Trophoblast cell (in vitro differentiated cells and primary cell): Measurements from ENCODE around the gene LPA.

Experiments
- DNase-seq, 2 donors: peaks; one replicate each; pipeline ENCODE4 v3.0.0-alpha.2; 2016
- H2AFZ ChIP-seq: 2 replicates; pipeline ENCODE4 v1.6.1; 2013; ENCODE audit warnings: low read length, moderate library complexity, mild to moderate bottlenecking; ENCODE audit not compliant: insufficient read depth, poor library complexity
- H2AK5ac ChIP-seq: 2 replicates; pipeline ENCODE4 v1.6.1; 2013; ENCODE audit warnings: mild to moderate bottlenecking, low read length
- H2BK120ac ChIP-seq: 2 replicates; pipeline ENCODE4 v1.6.1; 2013; ENCODE audit warnings: low read length, mild to moderate bottlenecking, moderate library complexity; ENCODE audit not compliant: insufficient read depth, poor library complexity
- H2BK12ac ChIP-seq: 2 replicates; pipeline ENCODE4 v1.6.1; 2013; ENCODE audit warnings: mild to moderate bottlenecking, low read length, moderate library complexity
- H2BK5ac ChIP-seq: 2 replicates; pipeline ENCODE4 v1.6.1; 2013; ENCODE audit warnings: low read length, low read depth, moderate library complexity, mild to moderate bottlenecking; ENCODE audit not compliant: poor library complexity
- H3K14ac ChIP-seq: 2 replicates; pipeline ENCODE4 v1.6.1; 2013; ENCODE audit warnings: mild to moderate bottlenecking, low read length
- H3K18ac ChIP-seq: 2 replicates; pipeline ENCODE4 v1.6.1; 2013; ENCODE audit warnings: mild to moderate bottlenecking, low read length
- H3K23ac ChIP-seq: 2 replicates; pipeline ENCODE4 v1.6.1; 2013; ENCODE audit warnings: low read length
- H3K27ac ChIP-seq: 2 replicates; pipeline ENCODE4 v1.5.1; 2013; ENCODE audit warnings: low read depth, mild to moderate bottlenecking, inconsistent platforms, low read length, moderate library complexity
- H3K27me3 ChIP-seq: 2 replicates; pipeline ENCODE4 v1.6.1; 2013; ENCODE audit warnings: inconsistent platforms, mild to moderate bottlenecking, low read length, moderate library complexity; ENCODE audit not compliant: insufficient read depth
- H3K36me3 ChIP-seq, 2 experiments: 1 replicate in 1 of 2; 2 replicates in 1 of 2; pipeline ENCODE4 v1.6.1; 2013; ENCODE audit warnings: low read length in 2 of 2, mild to moderate bottlenecking in 2 of 2, moderate library complexity in 1 of 2; ENCODE audit not compliant: insufficient read depth in 2 of 2, control insufficient read depth in 1 of 2
- H3K4ac ChIP-seq: 2 replicates; pipeline ENCODE4 v1.6.1; 2013; ENCODE audit warnings: low read depth, mild to moderate bottlenecking, low read length, moderate library complexity
- H3K4me1 ChIP-seq, 2 experiments: 1 replicate in 1 of 2; 2 replicates in 1 of 2; pipeline ENCODE4 v1.6.1; 2013; ENCODE audit warnings: low read length in 2 of 2, mild to moderate bottlenecking in 2 of 2, moderate library complexity in 1 of 2; ENCODE audit not compliant: insufficient read depth in 2 of 2, control insufficient read depth in 1 of 2
- H3K4me2 ChIP-seq: 2 replicates; pipeline ENCODE4 v1.6.1; 2013; ENCODE audit warnings: inconsistent platforms, mild to moderate bottlenecking, low read length, moderate library complexity
- H3K4me3 ChIP-seq: 2 replicates; pipeline ENCODE4 v1.5.1; 2013; ENCODE audit warnings: mild to moderate bottlenecking, low read depth, low read length, inconsistent platforms
- H3K79me1 ChIP-seq: one replicate; pipeline ENCODE4 v1.6.1; 2013; ENCODE audit warnings: low read length
- H3K79me2 ChIP-seq: 2 replicates; pipeline ENCODE4 v1.6.1; 2013; ENCODE audit warnings: low read length, mild to moderate bottlenecking; ENCODE audit not compliant: control insufficient read depth, insufficient read depth, poor library complexity
- H3K9ac ChIP-seq: 2 replicates; pipeline ENCODE4 v1.6.1; 2013; ENCODE audit warnings: mild to moderate bottlenecking, low read length
- H3K9me3 ChIP-seq: 2 replicates; pipeline ENCODE4 v1.6.1; 2013; ENCODE audit warnings: low read depth, mild to moderate bottlenecking, control low read depth, inconsistent platforms, low read length; ENCODE audit not compliant: insufficient read depth
- H4K12ac ChIP-seq: 2 replicates; pipeline ENCODE4 v1.6.1; 2013; ENCODE audit warnings: low read depth, mild to moderate bottlenecking, low read length, moderate library complexity
- H4K8ac ChIP-seq: 2 replicates; pipeline ENCODE4 v1.6.1; 2013; ENCODE audit warnings: low read depth, mild to moderate bottlenecking, low read length, moderate library complexity
- H4K91ac ChIP-seq: one replicate; pipeline ENCODE4 v1.6.1; 2013; ENCODE audit warnings: low read depth, mild to moderate bottlenecking, low read length, moderate library complexity
- WGBS: extraction: QIAGEN DNeasy Blood & Tissue Kit; methylation state at CpG from one replicate; pipeline ENCODE4 v1.1.7; 2013; ENCODE audit warnings: missing lambda C conversion rate; ENCODE audit not compliant: insufficient read length, insufficient coverage; ENCODE audit errors: extremely low coverage; 5-methylcytosine and 5-hydroxymethylcytosine counted together

The LPA gene

DNA sequence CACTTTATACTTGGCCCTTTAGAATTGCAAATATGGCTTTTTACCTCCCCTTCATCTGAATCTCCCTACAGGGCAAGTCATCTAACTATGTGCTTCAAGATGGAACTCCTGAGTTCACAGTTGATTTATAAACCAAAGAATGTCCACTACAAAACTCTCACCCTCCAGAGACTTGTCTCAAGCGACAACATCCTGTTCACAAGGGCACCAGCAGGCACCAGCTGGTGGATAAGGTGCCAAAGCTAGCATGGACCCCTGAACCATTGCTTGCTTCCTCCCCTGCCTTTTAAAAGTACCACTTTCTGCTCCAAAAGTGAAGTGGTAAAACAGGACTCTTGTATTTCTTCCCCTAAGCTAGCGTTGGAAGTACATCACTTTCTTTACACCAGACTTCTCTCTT lies 154.5 kb downstream of the LPA start:
- H3K9me3 ChIP-seq: peaks cover 6% of the 10 kb centered on the region
- H2BK12ac ChIP-seq: no peak overlapping the region
- H3K27me3 ChIP-seq: no peaks in the 10 kb centered on the region
- H4K91ac ChIP-seq: no peak overlapping the region
- H3K18ac ChIP-seq: no peak overlapping the region
- no CpG with 5 or more reads among the region's 2 CpGs for WGBS
- no peaks in the 10 kb centered on the region for H3K79me2 ChIP-seq
- no peak overlapping the region for H2BK120ac ChIP-seq
- no peak overlapping the region for H2AK5ac ChIP-seq
- H2BK5ac ChIP-seq: no peak overlapping the region
- no peak overlapping the region for H2AFZ ChIP-seq
- no peak overlapping the region for H4K12ac ChIP-seq
- no peak overlapping the region for H3K23ac ChIP-seq
- no peaks in the 10 kb centered on the region for H3K4me1 ChIP-seq
- H3K27ac ChIP-seq: no peak overlapping the region
- no peak overlapping the region for H4K8ac ChIP-seq
- no peak overlapping the region for H3K4me3 ChIP-seq
- H3K36me3 ChIP-seq: no peaks in the 10 kb centered on the region
- no peak overlapping the region for H3K4me2 ChIP-seq
- no peak for DNase-seq
- H3K9ac ChIP-seq: no peak overlapping the region
- H3K79me1 ChIP-seq: no peaks in the 10 kb centered on the region
- H3K14ac ChIP-seq: no peak overlapping the region
- H3K4ac ChIP-seq: no peak overlapping the region

DNA sequence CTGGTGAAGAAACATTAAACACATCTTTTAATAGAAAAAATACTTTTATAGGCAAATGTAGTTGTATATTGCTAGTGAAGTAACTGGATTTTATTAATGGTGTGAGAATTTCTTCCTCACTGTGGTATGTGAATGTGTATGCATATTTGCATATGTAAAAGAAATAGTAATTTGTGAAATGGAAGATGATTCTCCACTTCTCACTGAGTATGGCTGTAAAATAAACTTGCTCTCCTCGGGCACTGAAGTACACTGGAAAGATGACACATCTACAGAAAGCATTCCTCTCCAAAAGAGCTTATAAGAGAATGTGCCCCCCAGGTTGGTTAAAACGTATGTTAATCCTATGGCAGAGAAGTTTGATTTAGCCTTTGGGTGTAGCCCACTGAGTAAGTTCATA lies 155.5 kb downstream of the LPA start:
- H3K9me3 ChIP-seq: peaks cover 6% of the 10 kb centered on the region
- no peak overlapping the region for H4K12ac ChIP-seq
- no peak overlapping the region for H3K23ac ChIP-seq
- no peak overlapping the region for H3K18ac ChIP-seq
- no peak overlapping the region for H3K4ac ChIP-seq
- H3K4me1 ChIP-seq: no peaks in the 10 kb centered on the region
- no peaks in the 10 kb centered on the region for H3K79me2 ChIP-seq
- no peak overlapping the region for H4K8ac ChIP-seq
- H3K9ac ChIP-seq: no peak overlapping the region
- no peak overlapping the region for H4K91ac ChIP-seq
- no peak for DNase-seq
- no peak overlapping the region for H2BK5ac ChIP-seq
- no peak overlapping the region for H3K4me3 ChIP-seq
- no peak overlapping the region for H3K27ac ChIP-seq
- H3K79me1 ChIP-seq: no peaks in the 10 kb centered on the region
- H2AK5ac ChIP-seq: no peak overlapping the region
- H3K14ac ChIP-seq: no peak overlapping the region
- H3K4me2 ChIP-seq: no peak overlapping the region
- no peaks in the 10 kb centered on the region for H3K36me3 ChIP-seq
- no peak overlapping the region for H2BK12ac ChIP-seq
- no CpG with 5 or more reads among the region's 2 CpGs for WGBS
- H2BK120ac ChIP-seq: no peak overlapping the region
- H2AFZ ChIP-seq: no peak overlapping the region
- no peaks in the 10 kb centered on the region for H3K27me3 ChIP-seq

DNA sequence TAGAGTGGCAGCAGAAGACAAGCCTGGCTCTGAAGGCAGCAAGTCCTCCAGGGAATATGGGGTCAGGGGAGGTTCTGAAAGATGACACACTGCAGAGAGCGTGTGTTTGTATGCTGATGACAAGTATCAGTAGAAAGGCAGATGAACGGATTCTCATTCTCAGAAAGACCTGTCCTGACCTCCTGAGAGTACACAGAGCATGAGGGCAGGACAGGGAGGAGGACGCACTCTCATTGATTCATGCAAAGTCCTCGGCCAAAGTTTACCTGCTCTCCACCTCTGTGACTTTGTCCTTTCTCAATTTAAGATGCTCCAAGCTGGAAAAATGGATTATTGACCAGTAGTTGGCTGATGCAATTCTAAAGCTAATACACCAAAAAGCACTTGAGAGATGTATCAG lies 156.7 kb downstream of the LPA start:
- no peak overlapping the region for H2BK120ac ChIP-seq

DNA sequence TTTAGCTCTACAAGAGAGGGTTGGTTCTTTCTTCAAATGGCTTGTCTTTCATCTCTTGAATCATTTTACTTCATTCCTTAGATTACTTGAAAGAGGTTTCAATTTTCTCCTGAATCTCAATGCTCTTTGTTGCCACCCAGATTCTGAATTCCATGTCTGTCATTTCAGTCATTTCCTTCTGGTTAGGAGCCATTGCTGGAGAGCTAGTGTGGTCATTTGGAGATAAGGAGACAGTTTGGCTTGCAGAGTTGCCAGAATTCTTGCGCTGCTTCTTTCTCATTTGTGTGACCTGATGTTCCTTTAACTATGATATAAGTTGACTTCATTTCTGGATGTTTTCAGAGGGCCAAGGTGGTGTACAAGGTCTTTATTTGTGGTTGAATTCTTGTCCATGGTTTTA lies 158.1 kb downstream of the LPA start:
- Histone ChIP-seq H2AFZ (no peak overlapping the region), H3K9ac (no peak overlapping the region), H2AK5ac (no peak overlapping the region), H3K14ac (no peak overlapping the region), H3K36me3 (no peaks in the 10 kb centered on the region), H2BK5ac (no peak overlapping the region), H2BK120ac (no peak overlapping the region), H3K9me3 (peaks cover 2% of the 10 kb centered on the region), H4K12ac (no peak overlapping the region), H2BK12ac (no peak overlapping the region), H3K4ac (no peak overlapping the region), H3K79me1 (no peaks in the 10 kb centered on the region), H3K4me2 (no peak overlapping the region), H4K91ac (no peak overlapping the region), H3K27me3 (no peaks in the 10 kb centered on the region), H4K8ac (no peak overlapping the region), H3K27ac (no peak overlapping the region), H3K18ac (no peak overlapping the region), H3K4me3 (no peak overlapping the region), H3K23ac (no peak overlapping the region), H3K79me2 (no peaks in the 10 kb centered on the region), H3K4me1 (no peaks in the 10 kb centered on the region)
- no CpG with 5 or more reads among the region's 1 CpG for WGBS
- DNase-seq: peak in 1 of 2 donors; percentile 8

More for the DNA sequence above, 156.7 kb downstream of the LPA start:
- Histone ChIP-seq H3K4ac (no peak overlapping the region), H3K27ac (no peak overlapping the region), H3K14ac (no peak overlapping the region), H3K4me1 (no peaks in the 10 kb centered on the region), H3K4me3 (no peak overlapping the region), H3K9me3 (peaks cover 2% of the 10 kb centered on the region), H3K79me1 (no peaks in the 10 kb centered on the region), H3K4me2 (no peak overlapping the region), H4K91ac (no peak overlapping the region), H3K18ac (no peak overlapping the region), H3K36me3 (no peaks in the 10 kb centered on the region), H2BK12ac (no peak overlapping the region), H2BK5ac (no peak overlapping the region), H3K27me3 (no peaks in the 10 kb centered on the region), H3K9ac (no peak overlapping the region), H3K79me2 (no peaks in the 10 kb centered on the region), H2AFZ (no peak overlapping the region), H2AK5ac (no peak overlapping the region), H3K23ac (no peak overlapping the region), H4K8ac (no peak overlapping the region), H4K12ac (no peak overlapping the region)
- no peak for DNase-seq
- WGBS: no CpG with 5 or more reads among the region's 4 CpGs
